Calu3 (cell line): ENCODE data around the gene LUZP2. TPM values are rescaled to one million over a fixed set of nuclear protein-coding genes. Genes with fewer than 3 reads are reported as not detected.

ENCODE experiments used
- BruUV-seq: library from RNA; stranded (reverse); fragments of 400-500 nt; replicated peaks from 2 replicates; lab custom pipeline; 2021; lab: Mats Ljungman, UMichigan
- CTCF ChIA-PET: fragments of 300-600 bp; sonication (Branson Sonifier 250); formaldehyde crosslinking; loops from one replicate; lab custom pipeline; 2022; ENCODE audit warnings: antibody characterized with exemption; lab: Charles Lee
- DNase-seq: peaks from one replicate; pipeline ENCODE4 v3.0.0; 2022
- H3K27ac Mint-ChIP-seq: one replicate; pipeline ENCODE4 v1.8.0; 2022; ENCODE audit warnings: mixed read lengths; ENCODE audit not compliant: unreplicated experiment
- H3K27me3 Mint-ChIP-seq: one replicate; pipeline ENCODE4 v1.8.0; 2022; ENCODE audit warnings: mixed read lengths; ENCODE audit not compliant: unreplicated experiment
- H3K36me3 Mint-ChIP-seq: one replicate; pipeline ENCODE4 v1.8.0; 2022; ENCODE audit warnings: mild to moderate bottlenecking, moderate library complexity, mixed read lengths; ENCODE audit not compliant: insufficient read depth, unreplicated experiment
- H3K4me1 Mint-ChIP-seq: one replicate; pipeline ENCODE4 v1.8.0; 2022; ENCODE audit warnings: mild to moderate bottlenecking, low read depth, mixed read lengths; ENCODE audit not compliant: unreplicated experiment
- H3K4me3 Mint-ChIP-seq: one replicate; pipeline ENCODE4 v1.8.0; 2022; ENCODE audit warnings: mild to moderate bottlenecking, low read depth, moderate library complexity, mixed read lengths; ENCODE audit not compliant: unreplicated experiment
- H3K9me3 Mint-ChIP-seq: one replicate; pipeline ENCODE4 v1.8.0; 2022; ENCODE audit warnings: low read depth, mixed read lengths; ENCODE audit not compliant: unreplicated experiment
- intact Hi-C: fragments of 100-400 bp; cut with micrococcal nuclease; formaldehyde crosslinking; loops from one replicate; pipeline ENCODE4 v1.10.0; 2022; ENCODE audit not compliant: unreplicated experiment
- total RNA-seq: library from RNA; stranded (reverse); gene quantifications from 2 replicates; pipeline ENCODE4 v1.2.3, GENCODE V29; 2022
- TF ChIP-seq, protein P1 (sequence below): fragments of 200-600 bp; IDR thresholded peaks from one replicate; pipeline ENCODE4 v1.8.0; 2022; ENCODE audit warnings: antibody characterized with exemption; ENCODE audit not compliant: unreplicated experiment

The LUZP2 gene
- total RNA-seq, 1 experiment from 2014 or later = 0.73 TPM

DNA sequence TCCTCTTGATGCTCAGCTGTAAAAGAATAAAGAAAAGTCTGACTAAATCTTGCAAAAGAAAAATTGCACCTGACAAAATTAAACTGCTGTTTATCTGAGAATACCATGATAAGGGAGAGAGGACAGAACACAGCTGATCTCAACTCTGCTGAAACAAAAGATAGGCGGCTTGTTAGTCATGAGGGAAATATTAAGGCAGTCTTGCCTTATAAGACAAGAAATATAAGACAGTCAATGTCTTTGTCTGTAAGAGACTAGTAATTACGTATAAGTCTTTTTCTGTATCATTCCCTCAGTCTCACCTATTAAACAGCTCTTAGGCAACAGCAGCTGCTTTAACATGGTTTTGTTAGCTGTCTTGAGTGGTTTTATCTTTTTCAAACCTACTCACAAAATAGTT, 296.6 kb downstream of the LUZP2 start:
- DNase-seq = no peak
- CTCF ChIA-PET = interaction anchor here (1.6 kb wide), 1 partner anchor 13 kb away, joined by 5 read pairs; no protein-coding TSS in a partner anchor
- intact Hi-C loops = no loop called here
- Mint-ChIP-seq H3K27me3 (no peaks in the 10 kb centered on the region), H3K4me1 (peaks cover 17% of the 10 kb centered on the region), H3K9me3 (no peaks in the 10 kb centered on the region), H3K4me3 (no peak overlapping the region), H3K36me3 (no peaks in the 10 kb centered on the region), H3K27ac (no peak overlapping the region)
- BruUV-seq = no TSS peak
- TF ChIP-seq, protein P1, sequence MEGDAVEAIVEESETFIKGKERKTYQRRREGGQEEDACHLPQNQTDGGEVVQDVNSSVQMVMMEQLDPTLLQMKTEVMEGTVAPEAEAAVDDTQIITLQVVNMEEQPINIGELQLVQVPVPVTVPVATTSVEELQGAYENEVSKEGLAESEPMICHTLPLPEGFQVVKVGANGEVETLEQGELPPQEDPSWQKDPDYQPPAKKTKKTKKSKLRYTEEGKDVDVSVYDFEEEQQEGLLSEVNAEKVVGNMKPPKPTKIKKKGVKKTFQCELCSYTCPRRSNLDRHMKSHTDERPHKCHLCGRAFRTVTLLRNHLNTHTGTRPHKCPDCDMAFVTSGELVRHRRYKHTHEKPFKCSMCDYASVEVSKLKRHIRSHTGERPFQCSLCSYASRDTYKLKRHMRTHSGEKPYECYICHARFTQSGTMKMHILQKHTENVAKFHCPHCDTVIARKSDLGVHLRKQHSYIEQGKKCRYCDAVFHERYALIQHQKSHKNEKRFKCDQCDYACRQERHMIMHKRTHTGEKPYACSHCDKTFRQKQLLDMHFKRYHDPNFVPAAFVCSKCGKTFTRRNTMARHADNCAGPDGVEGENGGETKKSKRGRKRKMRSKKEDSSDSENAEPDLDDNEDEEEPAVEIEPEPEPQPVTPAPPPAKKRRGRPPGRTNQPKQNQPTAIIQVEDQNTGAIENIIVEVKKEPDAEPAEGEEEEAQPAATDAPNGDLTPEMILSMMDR = no peak

DNA sequence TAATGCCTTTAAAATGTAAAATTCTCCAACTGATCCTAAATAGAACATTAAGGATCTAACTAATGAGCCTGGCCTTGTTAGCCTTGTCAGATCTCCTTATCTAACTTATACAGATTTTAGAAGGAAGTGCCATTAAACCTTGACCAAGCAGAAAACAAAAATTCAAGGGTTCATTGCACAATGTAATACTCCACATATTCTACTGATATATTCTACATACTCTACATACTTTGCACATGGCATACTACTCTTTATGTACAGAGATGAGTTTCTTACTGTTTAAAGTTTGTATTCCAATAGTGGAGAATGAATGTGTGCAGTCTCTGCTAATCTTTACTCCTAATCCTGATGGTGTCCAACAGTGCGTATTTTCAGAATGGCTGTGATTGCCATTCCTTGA, 297.2 kb downstream of the LUZP2 start:
- Mint-ChIP-seq H3K4me1 (peaks cover 17% of the 10 kb centered on the region), H3K27me3 (no peaks in the 10 kb centered on the region)

DNA sequence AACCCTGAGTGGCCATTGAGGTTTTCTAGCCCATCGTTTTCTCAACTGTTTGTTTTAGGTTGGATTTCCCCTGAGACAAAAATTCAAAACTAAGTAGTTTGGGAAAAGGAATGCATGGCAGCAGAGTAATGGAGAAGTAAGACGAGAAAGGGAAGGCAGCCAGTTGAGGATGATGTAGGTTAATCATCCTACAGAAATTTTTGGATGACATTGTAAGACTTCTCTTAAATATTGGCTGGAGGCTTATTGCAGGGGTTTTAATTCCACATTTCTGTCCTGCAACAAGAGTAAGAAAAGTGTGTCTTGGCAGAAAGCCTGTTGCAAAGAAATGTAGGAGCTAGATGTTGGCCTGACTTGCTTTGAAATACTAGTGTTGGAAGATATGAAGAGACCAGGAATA, 308.8 kb downstream of the LUZP2 start:
- H3K27me3 Mint-ChIP-seq = no peaks in the 10 kb centered on the region
- no TSS peak for BruUV-seq
- CTCF ChIA-PET = no interaction called here
- H3K4me1 Mint-ChIP-seq = no peaks in the 10 kb centered on the region
- TF ChIP-seq, protein P1 = no peak
- H3K9me3 Mint-ChIP-seq = peaks cover 3% of the 10 kb centered on the region
- no peaks in the 10 kb centered on the region for H3K36me3 Mint-ChIP-seq
- intact Hi-C loops = no loop called here
- no peak for DNase-seq
- no peak overlapping the region for H3K27ac Mint-ChIP-seq
- H3K4me3 Mint-ChIP-seq = no peak overlapping the region

More for the DNA sequence above, 297.2 kb downstream of the LUZP2 start:
- BruUV-seq = no TSS peak
- Mint-ChIP-seq H3K4me3 (no peak overlapping the region), H3K36me3 (no peaks in the 10 kb centered on the region), H3K27ac (no peak overlapping the region), H3K9me3 (no peaks in the 10 kb centered on the region)
- CTCF ChIA-PET = interaction anchor here (1.6 kb wide), 1 partner anchor 14 kb away, joined by 5 read pairs; no protein-coding TSS in a partner anchor
- no peak for DNase-seq
- intact Hi-C loops = no loop called here
- TF ChIP-seq, protein P1 = no peak

DNA sequence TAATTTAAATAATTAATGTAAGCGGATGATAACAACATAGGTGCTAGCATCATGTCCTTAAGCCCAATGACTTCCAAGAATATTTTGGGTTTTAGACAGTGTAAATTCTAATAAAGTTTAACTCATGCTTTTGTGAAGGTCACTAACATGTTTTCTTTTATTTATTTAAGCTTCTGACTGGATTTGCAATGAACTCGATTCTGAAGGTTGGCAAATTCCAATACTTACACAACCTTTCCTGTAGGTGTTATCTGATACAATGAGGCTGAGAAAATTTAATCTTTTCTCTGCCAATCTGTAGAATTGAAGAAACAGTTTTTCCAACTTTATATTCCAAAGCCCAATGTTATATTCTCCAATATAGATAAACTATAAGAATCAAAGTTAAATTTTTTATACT, 311.3 kb downstream of the LUZP2 start:
- intact Hi-C loops = no loop called here
- Mint-ChIP-seq H3K9me3 (peaks cover 3% of the 10 kb centered on the region), H3K27me3 (no peaks in the 10 kb centered on the region), H3K4me1 (no peaks in the 10 kb centered on the region), H3K4me3 (no peak overlapping the region), H3K36me3 (no peaks in the 10 kb centered on the region), H3K27ac (no peak overlapping the region)
- no peak for DNase-seq
- CTCF ChIA-PET = no interaction called here
- no TSS peak for BruUV-seq
- TF ChIP-seq, protein P1 = no peak
